Vagina (tissue), 2 donors: Measurements from ENCODE around the gene CYP2J2.

Experiments
- POLR2A ChIP-seq, 2 donors: fragments of 450-650 bp; IDR thresholded peaks; one replicate each; pipeline ENCODE4 v1.6.1; 2017; ENCODE audit warnings: antibody characterized with exemption in 2 of 2, mild to moderate bottlenecking in 2 of 2, moderate library complexity in 2 of 2
- POLR2AphosphoS5 ChIP-seq, 2 donors: sonication (generic); formaldehyde crosslinking; IDR thresholded peaks; one replicate each; pipeline ENCODE4 v1.9.0; 2017; ENCODE audit warnings: antibody characterized with exemption in 2 of 2, mild to moderate bottlenecking in 2 of 2, low read depth in 1 of 2; ENCODE audit not compliant: insufficient read depth in 1 of 2

DNA sequence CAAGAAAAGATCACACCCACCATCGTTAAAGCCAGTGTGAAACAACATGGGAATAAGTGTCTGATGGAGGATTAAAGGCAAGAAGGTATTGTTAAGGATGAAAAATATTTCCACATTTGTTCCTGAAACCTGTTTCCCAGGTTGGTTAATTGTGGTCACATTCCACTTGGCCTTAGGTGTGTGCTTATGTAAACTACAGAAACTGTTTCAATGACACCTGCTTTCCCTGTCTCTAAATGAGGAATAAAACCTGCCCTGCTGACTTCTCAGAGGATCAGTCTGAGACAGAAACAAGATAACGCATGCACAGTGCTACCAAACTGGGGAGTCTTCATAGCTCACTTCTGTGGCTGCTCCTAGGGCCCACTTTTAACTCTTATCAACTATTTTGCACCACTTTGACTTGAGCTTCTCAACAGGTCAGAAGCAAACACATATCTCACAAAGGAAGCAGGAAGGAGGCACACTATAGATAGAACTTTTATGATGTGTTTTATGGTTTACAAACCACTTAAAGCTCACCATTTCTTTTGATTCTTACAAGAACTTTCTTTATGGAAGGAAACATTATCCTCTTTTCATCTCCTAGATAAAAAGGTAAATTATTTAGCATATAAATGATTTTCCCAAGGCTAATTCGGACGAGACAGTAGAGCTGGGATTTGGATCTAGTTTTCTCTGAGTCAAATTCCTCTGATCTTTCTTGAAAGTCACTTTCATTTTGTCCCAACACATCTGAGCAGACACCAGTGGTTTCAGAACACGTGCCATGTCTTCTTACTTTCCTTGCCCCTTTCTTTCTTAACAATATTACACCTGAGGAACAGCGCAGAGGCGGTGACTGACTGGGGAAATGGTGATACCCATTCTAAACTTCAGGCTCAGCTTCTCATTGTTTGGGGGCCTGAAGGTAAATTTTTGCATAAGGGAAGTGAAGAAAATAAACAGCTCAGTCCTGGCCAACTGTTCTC lies 33.4 kb downstream of the CYP2J2 start:
- TF ChIP-seq POLR2A (IDR thresholded peaks at IDR 0.05): no peak
- TF ChIP-seq POLR2AphosphoS5 (IDR thresholded peaks at IDR 0.05; ENCODE audit: insufficient read depth in 1 of 2, low read depth in 1 of 2): no peak
